ENCODE measurements around the gene HDX.

- no peak for TF ChIP-seq CTCF (IDR thresholded peaks at IDR 0.05)
- no peak for TF ChIP-seq POLR2A (IDR thresholded peaks at IDR 0.05)
- TF ChIP-seq POLR2AphosphoS5 (IDR thresholded peaks at IDR 0.05), result no peak
Measured at GRCh38 chrX:84320614-84321013, 181.6 kb downstream of the HDX start.

Data from prostate gland (tissue), 2 donors.